Testis (tissue), 2 donors: ENCODE data around the gene TTC7B.

Experiments
- POLR2A ChIP-seq: fragments of 450-650 bp; IDR thresholded peaks from one replicate; pipeline ENCODE4 v1.6.1; 2017; ENCODE audit warnings: antibody characterized with exemption, mild to moderate bottlenecking, moderate library complexity
- TF ChIP-seq, protein P1 (sequence below), 3 experiments: fragments of 450-650 bp in 2 of 3; fragments of 200-600 bp in 1 of 3; sonication (generic) in 1 of 3; IDR thresholded peaks; one replicate each; pipeline ENCODE4 v1.5.1; 2016 to 2019; ENCODE audit warnings: antibody characterized with exemption in 3 of 3, mild to moderate bottlenecking in 2 of 3, moderate library complexity in 1 of 3

DNA sequence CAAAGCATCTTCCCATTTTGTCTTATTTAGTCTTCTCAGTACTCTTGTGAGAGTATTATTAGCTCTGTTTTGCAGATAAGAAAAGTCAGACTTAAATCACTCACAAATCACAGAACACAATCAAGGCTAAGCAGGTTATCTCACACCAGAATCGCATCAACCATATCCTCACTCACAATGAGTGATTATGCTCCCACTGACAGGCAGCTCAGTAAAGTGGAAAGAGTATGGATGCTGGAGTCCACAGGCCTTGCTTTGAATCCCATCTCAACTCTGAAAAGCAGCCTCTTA lies 43.1 kb downstream of the TTC7B start:
- no peak for TF ChIP-seq POLR2A
- TF ChIP-seq, protein P1, sequence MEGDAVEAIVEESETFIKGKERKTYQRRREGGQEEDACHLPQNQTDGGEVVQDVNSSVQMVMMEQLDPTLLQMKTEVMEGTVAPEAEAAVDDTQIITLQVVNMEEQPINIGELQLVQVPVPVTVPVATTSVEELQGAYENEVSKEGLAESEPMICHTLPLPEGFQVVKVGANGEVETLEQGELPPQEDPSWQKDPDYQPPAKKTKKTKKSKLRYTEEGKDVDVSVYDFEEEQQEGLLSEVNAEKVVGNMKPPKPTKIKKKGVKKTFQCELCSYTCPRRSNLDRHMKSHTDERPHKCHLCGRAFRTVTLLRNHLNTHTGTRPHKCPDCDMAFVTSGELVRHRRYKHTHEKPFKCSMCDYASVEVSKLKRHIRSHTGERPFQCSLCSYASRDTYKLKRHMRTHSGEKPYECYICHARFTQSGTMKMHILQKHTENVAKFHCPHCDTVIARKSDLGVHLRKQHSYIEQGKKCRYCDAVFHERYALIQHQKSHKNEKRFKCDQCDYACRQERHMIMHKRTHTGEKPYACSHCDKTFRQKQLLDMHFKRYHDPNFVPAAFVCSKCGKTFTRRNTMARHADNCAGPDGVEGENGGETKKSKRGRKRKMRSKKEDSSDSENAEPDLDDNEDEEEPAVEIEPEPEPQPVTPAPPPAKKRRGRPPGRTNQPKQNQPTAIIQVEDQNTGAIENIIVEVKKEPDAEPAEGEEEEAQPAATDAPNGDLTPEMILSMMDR (IDR thresholded peaks at IDR 0.05), result no peak
